ENCODE data around the gene NBEAL1.
"Not testable (repeated sequence)": the region's sequence is repeated elsewhere in the genome, so short reads cannot be mapped to it uniquely, and the experiment has no call there.

Gene NBEAL1

GRCh38 chr2:203083328-203083727 is 68.7 kb downstream of the NBEAL1 start:
- no peak overlapping the region for H3K27ac ChIP-seq (ENCODE audit: extremely low read depth, low read depth, low read length)
- H3K9me3 ChIP-seq (ENCODE audit: control insufficient read depth, insufficient read depth, low read depth, low read length), result no peaks in the 10 kb centered on the region
- POLR2A ChIA-PET, result no interaction called here
- no peak for TF ChIP-seq ZNF16 (tag by site-specific recombination; IDR thresholded peaks at IDR 0.05; ENCODE audit: low read depth)
- no peak for TF ChIP-seq ZNF132 (tag by site-specific recombination; IDR thresholded peaks at IDR 0.05; ENCODE audit: borderline replicate concordance)
- no peak for TF ChIP-seq KLF10 (tag by site-specific recombination; IDR thresholded peaks at IDR 0.05)
- TF ChIP-seq GLIS1 (tag by site-specific recombination; IDR thresholded peaks at IDR 0.05), result no peak
- TF ChIP-seq ZNF324 (tag by site-specific recombination; IDR thresholded peaks at IDR 0.05), result no peak
- no peak for TF ChIP-seq ZNF394 (tag by site-specific recombination; IDR thresholded peaks at IDR 0.05; ENCODE audit: borderline replicate concordance)
- TF ChIP-seq ZNF175 (tag by site-specific recombination; IDR thresholded peaks at IDR 0.05), result no peak
- TF ChIP-seq ZNF133 (tag by site-specific recombination; IDR thresholded peaks at IDR 0.05), result no peak
- no peak for TF ChIP-seq ZEB2 (tag by site-specific recombination; IDR thresholded peaks at IDR 0.05)
- no peak for TF ChIP-seq ZNF549 (tag by site-specific recombination; IDR thresholded peaks at IDR 0.05)
- no peak for TF ChIP-seq ZBTB49 (tag by site-specific recombination; IDR thresholded peaks at IDR 0.05; ENCODE audit: low read depth)
- TF ChIP-seq ZNF544 (tag by site-specific recombination; IDR thresholded peaks at IDR 0.05), result no peak
- TF ChIP-seq WT1 (tag by site-specific recombination; IDR thresholded peaks at IDR 0.05), result no peak
- TF ChIP-seq BCL11B (tag by site-specific recombination; IDR thresholded peaks at IDR 0.05; ENCODE audit: low read depth), result no peak
- no peak for TF ChIP-seq ZNF311 (tag by site-specific recombination; IDR thresholded peaks at IDR 0.05; ENCODE audit: borderline replicate concordance)
- no peaks in the 10 kb centered on the region for H3K4me1 ChIP-seq (ENCODE audit: control insufficient read depth, insufficient read depth, low read length)
- CTCF ChIA-PET, result interaction anchor here (1.0 kb wide), 1 partner anchor 93 kb away, joined by 5 read pairs; no protein-coding TSS in a partner anchor
- H3K4me3 ChIP-seq (ENCODE audit: low read depth, low read length), result no peak overlapping the region
- peaks cover 5 to 8% of the 10 kb centered on the region in 2 experiments for H3K36me3 ChIP-seq (ENCODE audit: control insufficient read depth in 2 of 2, insufficient read depth in 1 of 2, low read length in 2 of 2)

GRCh38 chr2:203086381-203086780 is 71.7 kb downstream of the NBEAL1 start:
- CTCF ChIA-PET; H3K36me3 ChIP-seq (ENCODE audit: control insufficient read depth in 2 of 2, insufficient read depth in 1 of 2, low read length in 2 of 2); H3K4me3 ChIP-seq (ENCODE audit: low read depth, low read length); POLR2A ChIA-PET; H3K4me1 ChIP-seq (ENCODE audit: control insufficient read depth, insufficient read depth, low read length); H3K27ac ChIP-seq (ENCODE audit: extremely low read depth, low read depth, low read length); H3K9me3 ChIP-seq (ENCODE audit: control insufficient read depth, insufficient read depth, low read depth, low read length): not testable (repeated sequence)

GRCh38 chr2:203090721-203091120 is 76.0 kb downstream of the NBEAL1 start:
- POLR2A ChIA-PET, result not testable (repeated sequence)
- TF ChIP-seq PRDM1 (tag by site-specific recombination; IDR thresholded peaks at IDR 0.05), result peak; percentile 92

GRCh38 chr2:203097735-203098134 is 83.1 kb downstream of the NBEAL1 start:
- ChIA-PET CTCF (interaction anchor here (0.9 kb wide), 1 partner anchor 523 kb away, joined by 3 read pairs; no protein-coding TSS in a partner anchor), POLR2A (no interaction called here)
- no peak overlapping the region for H3K4me3 ChIP-seq (ENCODE audit: low read depth, low read length)
- no peaks in the 10 kb centered on the region for H3K9me3 ChIP-seq (ENCODE audit: control insufficient read depth, insufficient read depth, low read depth, low read length)
- peaks cover 0 to 13% of the 10 kb centered on the region in 2 experiments; a peak in 2 of 3 replicates for H3K36me3 ChIP-seq (ENCODE audit: control insufficient read depth in 2 of 2, insufficient read depth in 1 of 2, low read length in 2 of 2)
- H3K27ac ChIP-seq (ENCODE audit: extremely low read depth, low read depth, low read length), result no peak overlapping the region
- H3K4me1 ChIP-seq (ENCODE audit: control insufficient read depth, insufficient read depth, low read length), result no peaks in the 10 kb centered on the region
- TF ChIP-seq ZNF138 (tag by site-specific recombination; IDR thresholded peaks at IDR 0.05; ENCODE audit: borderline replicate concordance) (no peak), ZNF76 (tag by site-specific recombination; IDR thresholded peaks at IDR 0.05; ENCODE audit: borderline replicate concordance, low read depth) (no peak), PRDM4 (tag by site-specific recombination; IDR thresholded peaks at IDR 0.05) (no peak), MYNN (tag by site-specific recombination; IDR thresholded peaks at IDR 0.05; ENCODE audit: borderline replicate concordance) (no peak), ZNF701 (tag by site-specific recombination; IDR thresholded peaks at IDR 0.05) (no peak), ZNF394 (tag by site-specific recombination; IDR thresholded peaks at IDR 0.05; ENCODE audit: borderline replicate concordance) (no peak), ZNF768 (tag by site-specific recombination; IDR thresholded peaks at IDR 0.05) (no peak), ZNF391 (tag by site-specific recombination; IDR thresholded peaks at IDR 0.05; ENCODE audit: borderline replicate concordance, low read depth) (no peak)

More at GRCh38 chr2:203090721-203091120, 76.0 kb downstream of the NBEAL1 start:
- H3K27ac ChIP-seq (ENCODE audit: extremely low read depth, low read depth, low read length); H3K9me3 ChIP-seq (ENCODE audit: control insufficient read depth, insufficient read depth, low read depth, low read length); H3K4me1 ChIP-seq (ENCODE audit: control insufficient read depth, insufficient read depth, low read length); H3K36me3 ChIP-seq (ENCODE audit: control insufficient read depth in 2 of 2, insufficient read depth in 1 of 2, low read length in 2 of 2); H3K4me3 ChIP-seq (ENCODE audit: low read depth, low read length): not testable (repeated sequence)
- CTCF ChIA-PET, result interaction anchor here (0.8 kb wide), 1 partner anchor 502 kb away, joined by 3 read pairs; no protein-coding TSS in a partner anchor
